Muscle of arm (tissue), 12 donors: Measurements from ENCODE around the gene CUBN. TPM values are rescaled to one million over a fixed set of nuclear protein-coding genes. Genes with fewer than 3 reads are reported as not detected.

ENCODE experiments used
- DNase-seq: peaks from one replicate; pipeline ENCODE4 v3.0.0-alpha.2; 2013
- polyA plus RNA-seq, 12 donors: library from polyadenylated mRNA; unstranded; fragments of 120-200 nt; gene quantifications; one replicate each; pipeline ENCODE4 v1.2.1, GENCODE V29; 2013; ENCODE audit not compliant: insufficient read length in 12 of 12

The CUBN gene
- polyA plus RNA-seq, 12 donors: 1.6 to 15.6 (median 2.7) TPM; not detected in 1

- no peak for DNase-seq
These were observed 138.6 kb downstream of the CUBN start for GRCh38 chr10:16991011-16991410.

DNA sequence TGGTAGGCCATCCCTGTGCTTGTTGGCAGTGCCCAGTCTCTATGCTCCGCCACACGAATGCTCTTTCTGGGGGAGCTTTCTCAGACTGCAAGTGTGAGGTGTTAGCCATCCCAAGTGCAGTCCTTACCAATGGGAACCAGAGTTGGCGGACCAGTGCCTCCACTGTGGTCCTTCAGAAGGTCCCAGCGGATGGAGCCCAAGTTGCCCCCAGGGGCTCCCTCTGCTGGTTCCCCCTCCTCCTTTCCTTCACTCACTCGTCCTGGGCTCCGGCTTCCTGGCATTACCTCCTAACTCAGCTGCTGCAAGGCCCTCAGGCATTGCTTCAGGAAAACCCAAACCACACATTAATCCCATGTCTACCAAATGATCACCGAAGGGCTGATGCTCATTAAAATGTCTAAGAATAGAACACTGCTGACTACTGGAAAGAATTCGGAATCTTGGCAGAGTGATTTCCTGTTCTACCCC is 139.8 kb downstream of the CUBN start:
- DNase-seq: no peak

DNA sequence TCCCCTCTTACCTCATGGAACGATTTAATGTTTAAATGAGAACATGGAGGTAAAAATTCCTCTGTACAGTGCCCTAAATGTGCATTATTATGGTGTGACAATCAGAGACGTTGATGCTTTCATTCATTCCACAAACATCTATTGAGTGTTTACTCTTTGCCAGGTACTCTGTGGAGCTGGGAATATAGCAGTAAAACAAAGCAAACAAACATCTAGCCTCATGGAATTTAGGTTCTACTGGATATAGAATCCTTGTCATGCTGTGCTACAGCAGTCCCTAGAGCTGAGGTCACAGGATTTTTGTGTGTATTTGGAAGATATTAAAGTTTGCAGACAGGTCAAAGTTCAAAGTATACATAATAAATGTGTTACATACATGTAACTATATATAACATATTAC is 140.7 kb downstream of the CUBN start:
- no peak for DNase-seq

DNA sequence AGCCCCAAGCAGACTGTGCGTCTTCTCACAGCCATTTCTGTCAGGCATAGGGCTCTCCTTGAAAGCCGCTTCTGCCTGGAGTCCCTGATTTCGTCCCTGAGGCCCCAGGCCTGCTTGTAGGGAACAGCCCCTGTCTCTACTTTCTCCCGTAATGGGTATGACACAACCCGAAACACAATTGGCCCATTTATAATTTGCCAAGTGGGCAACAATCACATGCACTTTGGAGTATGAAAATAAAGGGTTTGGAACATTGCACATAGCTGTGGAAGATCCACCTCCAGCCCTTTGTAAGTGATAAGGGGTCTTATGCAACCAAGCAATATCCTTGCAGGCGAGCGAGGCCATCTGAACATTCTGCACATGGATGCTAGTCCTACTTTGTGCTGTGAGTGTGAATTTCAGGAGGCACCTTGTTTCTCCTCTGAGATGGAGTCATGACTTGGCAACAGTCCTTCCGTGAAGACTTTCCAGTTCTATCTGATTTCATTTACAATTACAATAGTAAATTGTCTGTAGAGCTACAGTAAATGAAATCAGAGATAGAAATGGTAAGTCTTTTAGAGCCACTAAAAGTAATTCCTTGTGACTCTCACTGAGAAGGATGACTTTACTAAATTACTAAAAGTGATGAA is 141.5 kb downstream of the CUBN start:
- DNase-seq: no peak

- DNase-seq: no peak
These were observed 142.4 kb downstream of the CUBN start for GRCh38 chr10:16987206-16987621.

DNA sequence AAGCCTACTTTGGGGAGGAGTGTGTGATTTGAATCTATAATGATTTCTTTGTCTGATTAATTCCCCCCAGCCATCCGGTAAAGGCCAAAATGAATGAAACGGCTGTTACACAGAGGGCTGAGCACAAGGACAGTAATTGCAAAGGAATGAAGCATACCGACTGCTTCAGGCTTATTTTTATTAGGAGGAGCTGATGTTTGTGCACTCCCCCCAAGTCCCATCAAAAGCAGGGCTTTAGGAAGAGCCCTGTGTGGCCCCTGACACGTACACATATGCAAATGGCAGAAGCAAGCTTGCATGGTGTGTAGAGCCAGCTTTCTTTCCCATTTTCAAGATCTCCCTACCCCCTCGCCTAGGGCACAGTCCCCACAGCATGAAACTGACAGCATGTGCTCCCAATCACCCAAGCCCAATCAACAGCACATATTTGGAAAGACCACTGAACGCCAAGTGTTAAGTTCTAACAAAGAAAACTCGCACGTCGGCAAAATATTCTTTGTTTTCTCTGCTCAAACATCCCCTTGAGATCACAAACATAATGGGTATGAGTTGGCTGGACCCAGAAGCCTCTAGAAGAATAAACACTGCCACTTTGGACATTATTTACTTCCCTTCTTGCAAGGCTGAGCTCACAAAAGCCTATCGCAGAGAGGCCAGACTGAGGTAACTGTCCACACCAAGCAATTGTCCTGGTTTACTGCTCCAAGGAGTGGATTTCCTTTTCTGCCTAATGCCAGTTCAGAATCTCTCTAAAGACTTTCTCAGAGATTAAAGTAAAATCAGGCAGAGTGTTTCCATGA is 143.0 kb downstream of the CUBN start:
- DNase-seq: no peak

DNA sequence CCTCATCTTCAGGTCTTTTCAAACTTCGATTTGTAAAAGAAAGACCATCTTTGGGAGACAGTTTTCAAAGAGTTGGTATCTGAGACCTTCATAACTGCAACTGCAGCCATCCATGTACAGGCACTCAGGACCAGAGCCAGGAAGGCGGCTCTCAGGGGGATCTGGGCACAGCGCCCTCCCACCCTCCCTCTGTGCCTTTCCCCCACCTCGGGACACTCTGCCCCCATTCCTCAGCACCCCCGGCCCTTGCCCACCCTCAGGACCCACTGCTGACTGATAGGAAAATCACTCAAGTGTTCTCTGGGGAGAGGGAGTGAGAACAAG is 143.6 kb downstream of the CUBN start:
- DNase-seq: no peak

DNA sequence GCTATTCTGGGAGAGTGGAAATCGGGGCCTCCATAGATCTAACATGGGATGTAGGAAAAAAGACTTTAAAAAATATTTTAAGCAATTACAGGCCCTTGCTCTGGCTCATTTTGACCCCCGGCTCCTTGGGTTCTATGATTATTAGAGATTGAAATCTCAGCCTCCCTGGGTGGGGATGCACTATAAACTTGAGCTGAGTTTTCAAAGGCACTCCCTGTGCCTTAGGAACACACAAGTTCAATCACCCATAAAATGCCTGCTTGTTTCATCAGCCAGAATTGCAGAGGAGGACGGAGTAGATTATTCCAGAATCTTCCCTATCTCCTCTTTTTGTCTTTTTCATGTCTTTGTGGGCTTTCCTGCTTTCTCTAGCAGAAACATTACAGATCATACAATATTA is 145.4 kb downstream of the CUBN start:
- DNase-seq: no peak

- DNase-seq: no peak
These were observed 152.8 kb downstream of the CUBN start for GRCh38 chr10:16976803-16977202.

DNA sequence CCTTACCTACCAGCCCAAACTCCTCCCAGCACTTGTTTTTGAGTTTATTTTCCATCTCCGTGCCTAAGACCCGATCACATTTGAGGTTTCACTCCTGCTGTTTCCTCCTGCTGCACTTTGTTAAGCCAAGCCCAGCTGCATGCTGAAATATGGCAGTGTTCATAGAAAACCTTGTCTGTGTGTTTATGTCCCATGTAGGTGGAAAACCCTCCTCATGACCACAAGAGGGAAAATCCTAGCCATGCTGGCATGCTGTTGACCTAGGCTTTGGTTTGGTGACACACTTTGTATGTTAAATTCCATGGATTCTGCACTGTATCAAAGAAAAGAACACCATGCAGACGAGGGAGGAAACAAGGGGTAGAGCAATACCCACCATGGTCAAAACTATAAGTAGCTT is 154.4 kb downstream of the CUBN start:
- no peak for DNase-seq

DNA sequence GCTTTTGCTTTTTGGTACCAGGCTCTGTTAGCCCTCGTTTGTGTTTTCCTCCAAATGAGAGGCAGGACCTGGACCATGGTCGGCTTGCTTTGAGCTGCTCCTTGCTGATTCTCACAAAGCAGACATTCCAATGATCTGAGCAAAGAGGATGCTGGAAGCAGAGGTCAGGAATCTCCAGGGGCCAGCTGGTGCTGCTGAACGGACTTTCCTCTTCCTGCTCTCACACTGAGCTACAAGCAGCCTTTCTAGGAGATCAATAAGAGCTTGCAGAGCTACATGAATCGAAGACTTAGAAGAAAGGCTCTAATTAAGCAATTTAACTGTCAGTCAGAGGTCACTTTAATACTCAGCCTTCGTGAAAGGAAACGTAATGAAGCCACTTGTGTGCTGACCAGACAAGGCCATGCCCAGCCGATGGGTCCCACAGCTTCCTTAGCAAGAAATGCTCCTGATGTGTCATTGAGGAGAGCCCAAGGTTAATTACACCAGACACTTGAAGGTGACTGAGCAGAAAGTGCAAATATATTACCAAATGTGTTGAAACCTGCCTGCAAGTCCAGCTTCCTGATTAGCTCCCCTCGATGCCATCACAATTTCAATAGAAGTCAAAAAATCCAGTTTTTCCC is 161.1 kb downstream of the CUBN start:
- DNase-seq: no peak

DNA sequence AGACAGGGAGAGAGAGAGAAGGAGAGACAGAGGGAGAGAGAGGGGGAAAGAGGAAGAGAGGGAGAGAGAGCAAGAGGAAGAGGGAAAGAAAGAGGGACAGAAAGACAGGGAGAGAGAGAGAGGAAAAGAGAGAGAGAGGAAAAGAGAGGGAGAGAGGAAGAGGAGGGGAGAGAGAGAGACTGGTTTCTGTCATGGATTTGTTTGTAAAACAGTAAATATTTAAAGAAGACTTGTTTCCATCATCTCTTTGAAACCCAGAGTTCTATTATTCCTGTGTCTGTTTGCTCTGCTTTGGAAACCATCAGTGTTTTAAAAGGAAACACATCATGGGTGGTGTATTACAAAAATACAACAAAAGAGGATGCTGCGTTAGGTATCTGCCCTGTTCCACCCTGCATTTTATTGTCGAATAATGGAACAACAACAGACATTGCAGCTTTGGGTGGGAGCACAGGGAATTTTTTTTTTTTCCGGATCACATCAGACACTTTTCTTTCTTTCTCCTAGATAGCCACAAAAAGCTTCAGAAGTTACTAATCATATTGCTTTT is 161.7 kb downstream of the CUBN start:
- no peak for DNase-seq

GRCh38 chr10:16966991-16967865 is 162.4 kb downstream of the CUBN start:
- DNase-seq: no peak

GRCh38 chr10:16965740-16966447 is 163.7 kb downstream of the CUBN start:
- DNase-seq: no peak

GRCh38 chr10:16965344-16965616 is 164.3 kb downstream of the CUBN start:
- DNase-seq: no peak

DNA sequence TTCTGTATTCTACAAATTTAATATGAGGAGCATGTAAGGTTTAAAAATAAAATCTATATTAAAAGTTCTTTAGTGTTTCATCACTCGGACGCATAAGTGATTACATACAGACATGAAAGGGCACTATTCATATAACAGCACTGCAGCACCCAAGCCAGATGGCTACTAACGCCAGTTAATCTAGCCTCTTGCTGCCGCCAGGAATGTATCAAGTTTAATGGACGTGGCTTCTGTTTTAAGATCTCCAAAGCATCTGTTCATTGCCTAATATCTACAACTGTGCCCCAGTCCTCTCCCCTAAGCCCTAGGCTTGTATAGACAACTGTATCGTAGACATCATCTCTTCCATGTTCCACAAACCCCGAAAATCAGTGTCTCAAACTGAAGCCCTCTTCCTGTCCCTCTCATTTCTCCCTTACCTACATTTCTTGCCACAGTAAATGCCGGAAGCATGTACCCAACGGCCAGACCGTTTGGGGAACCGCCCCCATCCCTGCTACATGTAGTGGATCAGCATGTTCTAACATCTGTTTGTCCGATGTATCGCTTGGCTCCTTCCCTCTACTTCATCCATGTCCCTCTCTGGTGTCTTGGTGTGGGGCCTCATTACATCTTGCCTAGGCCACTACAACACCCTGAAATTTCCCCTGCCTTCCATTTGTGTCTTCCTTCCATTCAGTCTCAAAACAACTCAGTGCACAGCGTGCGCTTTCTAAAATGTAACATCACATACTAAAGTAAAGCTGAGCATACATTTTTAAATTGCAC is 164.9 kb downstream of the CUBN start:
- no peak for DNase-seq

DNA sequence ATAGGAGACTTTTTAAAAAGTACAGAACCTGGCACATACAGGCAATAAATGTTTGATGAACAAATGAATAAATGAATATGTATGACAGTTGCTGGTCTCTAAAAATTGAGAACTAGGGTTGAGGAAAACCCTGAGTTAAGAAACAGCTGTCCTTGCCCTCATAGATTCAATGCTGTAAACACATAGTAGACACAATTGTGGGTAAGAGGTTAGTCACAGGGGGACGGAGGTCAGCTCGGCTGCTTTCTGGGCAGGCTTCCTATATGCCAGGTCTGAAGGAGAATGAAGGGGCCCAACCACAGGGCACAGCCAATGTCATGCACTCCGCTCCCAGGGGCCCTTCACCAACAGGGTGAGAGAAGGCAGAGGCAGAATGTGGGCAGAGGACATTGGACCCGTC is 169.1 kb downstream of the CUBN start:
- DNase-seq: no peak

- DNase-seq: no peak
These were observed 172.6 kb downstream of the CUBN start for GRCh38 chr10:16957038-16957437.

- DNase-seq: no peak
These were observed 175.2 kb downstream of the CUBN start for GRCh38 chr10:16954280-16955030.

DNA sequence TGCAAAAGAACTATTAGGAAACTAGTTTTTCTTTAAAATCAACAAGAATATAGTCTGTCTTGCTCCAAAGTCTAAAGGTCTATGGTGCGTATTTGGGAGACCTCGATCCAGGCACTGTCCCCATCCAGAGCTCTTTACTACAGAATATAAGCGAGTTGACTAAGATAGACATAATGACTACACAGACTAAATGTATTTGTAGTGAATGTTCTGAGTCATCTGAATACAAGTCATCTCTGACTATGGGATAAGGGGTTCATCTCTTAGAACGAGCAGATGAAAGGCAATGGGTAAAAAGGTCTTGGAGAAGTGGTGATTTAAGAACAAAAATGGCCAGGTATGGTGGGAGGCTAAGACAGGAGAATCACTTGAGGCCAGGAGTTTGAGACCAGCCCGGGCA is 176.3 kb downstream of the CUBN start:
- DNase-seq: no peak
